PFSK-1 (cell line): ENCODE results near the gene RPRD2.

ENCODE experiments used
- FOXP2 ChIP-seq: optimal IDR thresholded peaks from 2 replicates; pipeline ENCODE3; 2011; ENCODE audit warnings: borderline replicate concordance, control low read depth, inconsistent platforms; ENCODE audit not compliant: insufficient read depth; ENCODE audit errors: extremely low read length, extremely low read depth
- POLR2AphosphoS5 ChIP-seq: IDR thresholded peaks from 2 replicates; pipeline ENCODE4 v1.6.1; 2012; ENCODE audit warnings: low read depth, mild to moderate bottlenecking, control low read depth, low read length, moderate library complexity
- TAF1 ChIP-seq: IDR thresholded peaks from 2 replicates; pipeline ENCODE4 v1.6.1; 2012; ENCODE audit warnings: low read length, control low read depth, borderline replicate concordance; ENCODE audit not compliant: insufficient read depth
- TF ChIP-seq, protein P1 (sequence below), 2 experiments: IDR thresholded peaks; 2 replicates each; pipeline versions ENCODE4 v1.6.1 to v1.8.0; 2011 to 2012; ENCODE audit warnings: low read depth in 2 of 2, low read length in 2 of 2, control low read depth in 1 of 2, inconsistent platforms in 1 of 2, mild to moderate bottlenecking in 1 of 2, moderate library complexity in 1 of 2; ENCODE audit not compliant: insufficient read depth in 1 of 2

DNA sequence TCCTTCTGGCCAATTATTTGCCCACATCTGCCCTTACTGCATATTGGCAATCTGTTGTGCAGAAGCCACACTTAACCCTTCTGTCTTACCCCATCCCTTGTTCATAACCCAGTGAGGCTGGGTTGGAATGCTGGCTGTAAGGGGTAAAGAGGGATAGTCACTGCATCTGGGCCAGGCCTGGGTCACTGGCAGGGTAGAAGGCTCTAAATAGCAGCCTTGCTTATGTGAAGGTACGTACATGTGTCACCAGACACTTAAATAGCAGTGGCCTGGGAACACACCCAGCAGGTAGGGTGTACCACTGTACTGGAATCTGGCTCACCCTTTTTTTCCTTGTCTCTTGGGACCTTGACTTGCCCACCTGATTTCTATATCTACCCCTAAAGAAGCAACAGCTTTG is 113.4 kb downstream of the RPRD2 start:
- TF ChIP-seq, protein P1, sequence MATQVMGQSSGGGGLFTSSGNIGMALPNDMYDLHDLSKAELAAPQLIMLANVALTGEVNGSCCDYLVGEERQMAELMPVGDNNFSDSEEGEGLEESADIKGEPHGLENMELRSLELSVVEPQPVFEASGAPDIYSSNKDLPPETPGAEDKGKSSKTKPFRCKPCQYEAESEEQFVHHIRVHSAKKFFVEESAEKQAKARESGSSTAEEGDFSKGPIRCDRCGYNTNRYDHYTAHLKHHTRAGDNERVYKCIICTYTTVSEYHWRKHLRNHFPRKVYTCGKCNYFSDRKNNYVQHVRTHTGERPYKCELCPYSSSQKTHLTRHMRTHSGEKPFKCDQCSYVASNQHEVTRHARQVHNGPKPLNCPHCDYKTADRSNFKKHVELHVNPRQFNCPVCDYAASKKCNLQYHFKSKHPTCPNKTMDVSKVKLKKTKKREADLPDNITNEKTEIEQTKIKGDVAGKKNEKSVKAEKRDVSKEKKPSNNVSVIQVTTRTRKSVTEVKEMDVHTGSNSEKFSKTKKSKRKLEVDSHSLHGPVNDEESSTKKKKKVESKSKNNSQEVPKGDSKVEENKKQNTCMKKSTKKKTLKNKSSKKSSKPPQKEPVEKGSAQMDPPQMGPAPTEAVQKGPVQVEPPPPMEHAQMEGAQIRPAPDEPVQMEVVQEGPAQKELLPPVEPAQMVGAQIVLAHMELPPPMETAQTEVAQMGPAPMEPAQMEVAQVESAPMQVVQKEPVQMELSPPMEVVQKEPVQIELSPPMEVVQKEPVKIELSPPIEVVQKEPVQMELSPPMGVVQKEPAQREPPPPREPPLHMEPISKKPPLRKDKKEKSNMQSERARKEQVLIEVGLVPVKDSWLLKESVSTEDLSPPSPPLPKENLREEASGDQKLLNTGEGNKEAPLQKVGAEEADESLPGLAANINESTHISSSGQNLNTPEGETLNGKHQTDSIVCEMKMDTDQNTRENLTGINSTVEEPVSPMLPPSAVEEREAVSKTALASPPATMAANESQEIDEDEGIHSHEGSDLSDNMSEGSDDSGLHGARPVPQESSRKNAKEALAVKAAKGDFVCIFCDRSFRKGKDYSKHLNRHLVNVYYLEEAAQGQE (IDR thresholded peaks at IDR 0.05; ENCODE audit: insufficient read depth in 1 of 2, low read depth in 2 of 2, low read length in 2 of 2): no peak
- no peak for TF ChIP-seq POLR2AphosphoS5
- TF ChIP-seq FOXP2: no peak
- TF ChIP-seq TAF1: no peak
